ENCODE data around the gene ELAVL1. TPM values are rescaled to one million over a fixed set of nuclear protein-coding genes. Genes with fewer than 3 reads are reported as not detected.

The ELAVL1 gene
- polyA plus RNA-seq, 1 donor from 2014 or later: 19.1 TPM

GRCh38 chr19:7923295-7924191 lies 81.9 kb downstream of the ELAVL1 start:
- H3K4me3 ChIP-seq (ENCODE audit: low read length): peak overlapping the region; percentile 70
- peaks cover 3% of the 10 kb centered on the region for H3K27me3 ChIP-seq (ENCODE audit: insufficient read depth, low read depth, low read length)
- no peak overlapping the region for H3K9ac ChIP-seq (ENCODE audit: low read length)
- H3K9me3 ChIP-seq (ENCODE audit: low read length): no peaks in the 10 kb centered on the region
- no peak for TF ChIP-seq REST (IDR thresholded peaks at IDR 0.05; ENCODE audit: borderline replicate concordance)
- TF ChIP-seq RAD21 (conservative IDR thresholded peaks at IDR 0.05): no peak
- no peak for TF ChIP-seq EZH2 (IDR thresholded peaks at IDR 0.05; ENCODE audit: borderline replicate concordance, insufficient read depth, low read length, poor library complexity, severe bottlenecking)
- no peak for TF ChIP-seq TAF1 (IDR thresholded peaks at IDR 0.05; ENCODE audit: low read depth)
- TF ChIP-seq CTCF (IDR thresholded peaks at IDR 0.05; ENCODE audit: poor library complexity, severe bottlenecking): no peak
- no peak for TF ChIP-seq POLR2AphosphoS5 (IDR thresholded peaks at IDR 0.05)
- TF ChIP-seq EP300 (conservative IDR thresholded peaks at IDR 0.05; ENCODE audit: poor library complexity, severe bottlenecking): no peak
- TF ChIP-seq MXI1 (conservative IDR thresholded peaks at IDR 0.05; ENCODE audit: poor library complexity, severe bottlenecking): no peak
- no peak for TF ChIP-seq SMC3 (conservative IDR thresholded peaks at IDR 0.05; ENCODE audit: poor library complexity)
- H3K27ac ChIP-seq (ENCODE audit: low read length): no peak overlapping the region
- peaks cover 10% of the 10 kb centered on the region for H4K20me1 ChIP-seq (ENCODE audit: insufficient read depth)
- H2AFZ ChIP-seq (ENCODE audit: low read depth, low read length): no peak overlapping the region
- no peaks in the 10 kb centered on the region for H3K36me3 ChIP-seq (ENCODE audit: insufficient read depth, low read length)
- peaks cover 14% of the 10 kb centered on the region for H3K79me2 ChIP-seq (replicated peaks; ENCODE audit: insufficient read depth, low read length)
- no peaks in the 10 kb centered on the region for H3F3A ChIP-seq (ENCODE audit: insufficient read depth, low read length, poor library complexity, severe bottlenecking)
- H3K9me2 ChIP-seq (ENCODE audit: insufficient read depth, low read length): no peaks in the 10 kb centered on the region
- no peak overlapping the region for H3K4me2 ChIP-seq (ENCODE audit: low read length)

GRCh38 chr19:7922836-7923195 lies 82.6 kb downstream of the ELAVL1 start:
- Histone ChIP-seq H3K9me2 (ENCODE audit: insufficient read depth, low read length) (no peaks in the 10 kb centered on the region), H2AFZ (ENCODE audit: low read depth, low read length) (no peak overlapping the region), H3F3A (ENCODE audit: insufficient read depth, low read length, poor library complexity, severe bottlenecking) (no peaks in the 10 kb centered on the region), H3K79me2 (replicated peaks; ENCODE audit: insufficient read depth, low read length) (peaks cover 14% of the 10 kb centered on the region), H3K4me2 (ENCODE audit: low read length) (no peak overlapping the region), H3K9me3 (ENCODE audit: low read length) (no peaks in the 10 kb centered on the region), H3K36me3 (ENCODE audit: insufficient read depth, low read length) (no peaks in the 10 kb centered on the region), H3K9ac (ENCODE audit: low read length) (no peak overlapping the region), H3K27ac (ENCODE audit: low read length) (no peak overlapping the region), H4K20me1 (ENCODE audit: insufficient read depth) (peaks cover 10% of the 10 kb centered on the region), H3K4me3 (ENCODE audit: low read length) (no peak overlapping the region), H3K27me3 (ENCODE audit: insufficient read depth, low read depth, low read length) (peaks cover 10% of the 10 kb centered on the region)
- TF ChIP-seq RAD21 (conservative IDR thresholded peaks at IDR 0.05) (no peak), EZH2 (IDR thresholded peaks at IDR 0.05; ENCODE audit: borderline replicate concordance, insufficient read depth, low read length, poor library complexity, severe bottlenecking) (no peak)

Measured in neural cell (in vitro differentiated cells).